A549 (cell line): ENCODE data around the gene TMPRSS2. TPM values are rescaled to one million over a fixed set of nuclear protein-coding genes. Genes with fewer than 3 reads are reported as not detected.

Experiments used
- ATAC-seq, 2 experiments: fragments of 200-7000 bp in 1 of 2; fragments of >200 bp in 1 of 2; cut with Nextera tagmentation in 1 of 2; cut with Tn5 transposase in 1 of 2; 3 replicates each; pipeline versions ENCODE4 v1.8.0 to v1.9.1; 2018 to 2020; ENCODE audit warnings: mild to moderate bottlenecking in 1 of 2, moderate library complexity in 1 of 2
- CTCF ChIA-PET: fragments of 300-600 bp; sonication (Branson Sonifier 250); formaldehyde crosslinking; extraction: SDS; loops from one replicate; lab custom pipeline; 2021; ENCODE audit warnings: antibody characterized with exemption, inconsistent platforms; lab: Yijun Ruan, JAX
- POLR2A ChIA-PET: fragments of 350-600 bp; formaldehyde crosslinking; extraction: SDS; loops from one replicate; lab custom pipeline; 2021; ENCODE audit warnings: antibody characterized with exemption, inconsistent platforms; lab: Yijun Ruan, JAX
- DNase-seq, 2 experiments: peaks; one replicate each; pipeline versions ENCODE4 v3.0.0 to v3.0.0-alpha.2; 2011 to 2016; ENCODE audit warnings: low read depth in 1 of 2, low spot score in 1 of 2
- FAIRE-seq: peaks from 2 replicates; lab custom pipeline; 2011; peaks lifted over from hg19 to GRCh38; lab: Jason Lieb, UNC
- H3K27ac ChIP-seq, 2 experiments: fragments of >200 bp; sonication (Bioruptor Twin); formaldehyde crosslinking; 3 replicates each; pipeline ENCODE4 v1.5.1; 2016 to 2017
- H3K4me1 ChIP-seq: fragments of >200 bp; sonication (Bioruptor Twin); formaldehyde crosslinking; 3 replicates; pipeline ENCODE4 v1.6.1; 2016
- H3K4me2 ChIP-seq: fragments of >200 bp; sonication (Bioruptor Twin); formaldehyde crosslinking; 3 replicates; pipeline ENCODE4 v1.6.1; 2016
- H3K4me3 ChIP-seq: fragments of >200 bp; sonication (Bioruptor Twin); formaldehyde crosslinking; 3 replicates; pipeline ENCODE4 v1.5.1; 2016
- H3K9me3 ChIP-seq: fragments of >200 bp; sonication (Bioruptor Twin); formaldehyde crosslinking; 3 replicates; pipeline ENCODE4 v1.6.1; 2016
- ATOH8 ChIP-seq: fragments of 250-450 bp; sonication (Bioruptor Pico); IDR thresholded peaks from 2 replicates; pipeline ENCODE4 v1.5.0; 2020; ENCODE audit warnings: low read depth, mild to moderate bottlenecking, moderate library complexity
- BCL3 ChIP-seq: fragments of >200 bp; sonication (Bioruptor Twin); formaldehyde crosslinking; IDR thresholded peaks from 3 replicates; pipeline ENCODE4 v1.6.1; 2016
- BHLHE40 ChIP-seq: IDR thresholded peaks from 2 replicates; pipeline ENCODE4 v1.6.1; 2012; ENCODE audit warnings: low read depth, low read length, inconsistent platforms
- CEBPB ChIP-seq, 2 experiments: fragments of >200 bp in 1 of 2; sonication (Bioruptor Twin) in 1 of 2; formaldehyde crosslinking in 1 of 2; IDR thresholded peaks; 2 replicates each; pipeline ENCODE4 v1.6.1; 2012 to 2016
- CHD2 ChIP-seq: fragments of 150-350 bp; IDR thresholded peaks from 2 replicates; pipeline ENCODE4 v1.6.1; 2014; ENCODE audit warnings: low read length; ENCODE audit not compliant: partially characterized antibody
- EHMT2 ChIP-seq: fragments of 200-600 bp; sonication (generic); IDR thresholded peaks from 2 replicates; pipeline ENCODE4 v1.6.1; 2016; ENCODE audit warnings: antibody characterized with exemption, low read depth, mild to moderate bottlenecking, moderate library complexity
- ESRRA ChIP-seq: fragments of 150-350 bp; IDR thresholded peaks from 2 replicates; pipeline ENCODE4 v1.6.1; 2014; ENCODE audit warnings: mild to moderate bottlenecking, low read length, borderline replicate concordance
- FOSB ChIP-seq: fragments of 250-450 bp; sonication (Bioruptor Pico); IDR thresholded peaks from 2 replicates; pipeline ENCODE4 v1.5.0; 2020; ENCODE audit warnings: mild to moderate bottlenecking, moderate library complexity
- FOSL2 ChIP-seq, 2 experiments: fragments of 450-650 bp in 1 of 2; fragments of >200 bp in 1 of 2; sonication (Bioruptor Twin) in 1 of 2; formaldehyde crosslinking; IDR thresholded peaks; 2 replicates each; pipeline versions ENCODE4 v1.5.0 to v1.6.1; 2016 to 2020; ENCODE audit warnings: mild to moderate bottlenecking in 1 of 2, moderate library complexity in 1 of 2
- FOXS1 ChIP-seq: fragments of 250-450 bp; sonication (Bioruptor Pico); IDR thresholded peaks from 2 replicates; pipeline ENCODE4 v1.5.0; 2020; ENCODE audit warnings: mild to moderate bottlenecking, moderate library complexity
- GATA3 ChIP-seq: IDR thresholded peaks from 2 replicates; pipeline ENCODE4 v1.6.1; 2012; ENCODE audit warnings: borderline replicate concordance
- HEYL ChIP-seq: fragments of 250-450 bp; sonication (Bioruptor Pico); IDR thresholded peaks from 2 replicates; pipeline ENCODE4 v1.8.0; 2021; ENCODE audit warnings: mild to moderate bottlenecking, moderate library complexity
- HOXA7 ChIP-seq: fragments of 250-450 bp; sonication (Bioruptor Pico); IDR thresholded peaks from 2 replicates; pipeline ENCODE4 v1.5.0; 2020; ENCODE audit warnings: mild to moderate bottlenecking, moderate library complexity
- HOXB13 ChIP-seq: fragments of 250-450 bp; sonication (Bioruptor Pico); IDR thresholded peaks from 2 replicates; pipeline ENCODE4 v1.5.0; 2020; ENCODE audit warnings: low read depth, mild to moderate bottlenecking, moderate library complexity
- MAX ChIP-seq: IDR thresholded peaks from 2 replicates; pipeline ENCODE4 v1.6.1; 2012
- MYC ChIP-seq: IDR thresholded peaks from 2 replicates; pipeline ENCODE4 v1.6.1; 2012; ENCODE audit warnings: mild to moderate bottlenecking, inconsistent platforms, low read length, improper control_type of control experiment, borderline replicate concordance
- NR3C1 ChIP-seq: fragments of >200 bp; sonication (Bioruptor Twin); formaldehyde crosslinking; IDR thresholded peaks from 3 replicates; pipeline ENCODE4 v1.6.1; 2017
- POLR2AphosphoS2 ChIP-seq: conservative IDR thresholded peaks from 2 replicates; pipeline ENCODE4 v1.6.1; 2012; ENCODE audit warnings: low read length, improper control_type of control experiment, inconsistent platforms
- RARB ChIP-seq: fragments of 250-450 bp; sonication (Bioruptor Pico); IDR thresholded peaks from 2 replicates; pipeline ENCODE4 v1.8.0; 2021; ENCODE audit warnings: mild to moderate bottlenecking, moderate library complexity
- RFX5 ChIP-seq: fragments of 450-650 bp; IDR thresholded peaks from 2 replicates; pipeline ENCODE4 v1.7.1; 2014; ENCODE audit warnings: antibody characterized with exemption, mild to moderate bottlenecking, moderate library complexity
- ZFP36 ChIP-seq: fragments of 450-650 bp; IDR thresholded peaks from 2 replicates; pipeline ENCODE4 v1.6.1; 2014; ENCODE audit warnings: borderline replicate concordance; ENCODE audit not compliant: partially characterized antibody
- ZSCAN20 ChIP-seq: fragments of 250-450 bp; sonication (Bioruptor Pico); IDR thresholded peaks from 2 replicates; pipeline ENCODE4 v1.8.0; 2022; ENCODE audit warnings: mild to moderate bottlenecking, moderate library complexity
- WGBS: methylation state at CpG from one replicate; pipeline ENCODE4 v1.1.6; 2017; ENCODE audit errors: missing lambda C conversion rate; 5-methylcytosine and 5-hydroxymethylcytosine counted together
- polyA plus RNA-seq, 4 experiments: library from polyadenylated mRNA; depleted of rRNA in 3 of 4; stranded (reverse); fragments of >200 nt; fragmentation: RNase III in 1 of 4; extraction: RNeasy Plus Mini Kit Qiagen cat#74134 plus additional on column Dnase treatment in 1 of 4; gene quantifications; 2 replicates in 3 of 4; 3 replicates in 1 of 4; pipeline ENCODE4 v1.2.3, GENCODE V29; 2011 to 2017
- TF ChIP-seq, protein P1 (sequence below): fragments of >200 bp; sonication (Bioruptor Twin); formaldehyde crosslinking; IDR thresholded peaks from 3 replicates; pipeline ENCODE4 v1.5.1; 2016
- TF ChIP-seq, protein P2 (sequence below): fragments of 150-350 bp; IDR thresholded peaks from 2 replicates; pipeline ENCODE4 v1.6.1; 2014; ENCODE audit warnings: low read depth, mild to moderate bottlenecking, low read length

The TMPRSS2 gene
- polyA plus RNA-seq, 2 of the 4 experiments (the other 2 are of a cell fraction): not detected

DNA sequence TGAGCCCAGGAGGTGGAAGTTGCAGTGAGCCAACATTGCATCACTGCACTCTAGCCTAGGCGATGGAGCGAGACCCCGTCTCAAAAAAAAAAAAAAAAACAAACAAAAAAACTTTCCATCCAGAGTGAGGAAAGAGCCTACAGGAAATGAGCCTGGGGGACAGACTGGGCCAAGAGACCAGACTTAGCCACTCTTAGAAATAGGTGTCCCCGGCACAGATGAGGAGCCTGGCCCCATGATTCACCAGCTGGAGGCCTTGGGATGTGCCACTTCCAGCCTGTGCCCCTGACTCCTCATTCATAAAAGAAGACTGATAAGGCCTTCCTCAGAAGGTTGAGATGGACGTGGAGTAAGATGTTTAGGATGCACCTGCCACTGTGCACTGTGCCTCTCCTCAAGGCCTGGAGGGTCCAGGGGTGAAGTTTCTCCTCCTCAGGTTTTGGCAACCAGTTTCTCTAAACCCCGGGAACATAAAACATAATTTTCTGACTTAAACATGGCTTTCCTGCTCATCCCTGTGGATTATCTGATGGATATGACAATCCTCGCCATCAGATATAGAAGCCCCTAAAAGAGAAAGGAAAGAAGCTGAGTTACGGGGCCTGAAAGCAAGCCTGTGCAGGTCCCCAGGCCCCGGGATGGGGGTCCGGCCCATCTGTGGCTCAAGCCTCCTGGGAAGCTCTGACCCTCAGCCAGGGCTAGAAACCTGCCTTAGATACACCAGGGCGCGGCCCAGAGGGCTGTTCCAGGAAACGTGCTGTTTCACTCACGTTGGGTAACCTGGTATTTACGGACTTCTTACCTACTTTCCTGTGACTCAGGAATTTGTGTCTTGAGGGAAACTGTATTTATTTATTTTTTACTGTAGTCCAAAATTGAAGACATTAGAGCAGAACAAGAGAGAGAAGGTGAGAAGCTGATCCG is 55.9 kb downstream of the TMPRSS2 start:
- H3K4me2 ChIP-seq: no peak overlapping the region
- no peak for ATAC-seq
- ChIA-PET POLR2A (no interaction called here), CTCF (interaction anchor here (0.7 to 1.8 kb wide), 2 partner anchors 91 to 169 kb away, joined by 3 to 6 read pairs; no protein-coding TSS in a partner anchor)
- H3K4me3 ChIP-seq: no peak overlapping the region
- H3K27ac ChIP-seq: no peak overlapping the region
- DNase-seq: no peak
- no peaks in the 10 kb centered on the region for H3K4me1 ChIP-seq
- no peaks in the 10 kb centered on the region for H3K9me3 ChIP-seq
- FAIRE-seq: no peak
- TF ChIP-seq FOXS1 (CRISPR knock-in tag) (no peak), GATA3 (no peak), MAX (no peak), CEBPB (IDR thresholded peaks at IDR 0.05) (no peak), NR3C1 (no peak), EHMT2 (no peak), CHD2 (no peak), ATOH8 (CRISPR knock-in tag) (no peak), RARB (CRISPR knock-in tag) (no peak), FOSB (CRISPR knock-in tag) (no peak), BHLHE40 (no peak), RFX5 (no peak), ESRRA (no peak)
- TF ChIP-seq, protein P1, sequence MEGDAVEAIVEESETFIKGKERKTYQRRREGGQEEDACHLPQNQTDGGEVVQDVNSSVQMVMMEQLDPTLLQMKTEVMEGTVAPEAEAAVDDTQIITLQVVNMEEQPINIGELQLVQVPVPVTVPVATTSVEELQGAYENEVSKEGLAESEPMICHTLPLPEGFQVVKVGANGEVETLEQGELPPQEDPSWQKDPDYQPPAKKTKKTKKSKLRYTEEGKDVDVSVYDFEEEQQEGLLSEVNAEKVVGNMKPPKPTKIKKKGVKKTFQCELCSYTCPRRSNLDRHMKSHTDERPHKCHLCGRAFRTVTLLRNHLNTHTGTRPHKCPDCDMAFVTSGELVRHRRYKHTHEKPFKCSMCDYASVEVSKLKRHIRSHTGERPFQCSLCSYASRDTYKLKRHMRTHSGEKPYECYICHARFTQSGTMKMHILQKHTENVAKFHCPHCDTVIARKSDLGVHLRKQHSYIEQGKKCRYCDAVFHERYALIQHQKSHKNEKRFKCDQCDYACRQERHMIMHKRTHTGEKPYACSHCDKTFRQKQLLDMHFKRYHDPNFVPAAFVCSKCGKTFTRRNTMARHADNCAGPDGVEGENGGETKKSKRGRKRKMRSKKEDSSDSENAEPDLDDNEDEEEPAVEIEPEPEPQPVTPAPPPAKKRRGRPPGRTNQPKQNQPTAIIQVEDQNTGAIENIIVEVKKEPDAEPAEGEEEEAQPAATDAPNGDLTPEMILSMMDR: no peak
- 66% methylated on average over 16 of the region's 16 CpGs for WGBS

DNA sequence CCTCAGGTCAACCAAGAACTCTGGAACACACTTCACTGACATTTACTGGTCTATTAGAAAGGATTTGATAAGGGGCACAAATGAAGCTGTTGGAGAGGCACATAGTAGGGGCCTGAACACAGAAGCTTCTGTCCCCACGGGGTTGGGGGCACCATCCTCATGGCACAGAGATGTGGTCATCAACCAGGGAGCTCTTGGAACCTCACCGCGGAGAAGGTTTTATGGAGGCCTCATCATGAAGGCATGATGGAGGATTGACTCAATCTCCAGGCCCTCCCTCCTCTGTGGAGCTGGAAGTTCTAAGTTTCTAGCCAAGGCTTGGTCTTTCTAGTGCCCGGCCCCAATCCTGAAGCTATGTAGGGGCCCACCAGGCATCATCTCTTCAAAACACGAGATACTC is 58.3 kb downstream of the TMPRSS2 start:
- FAIRE-seq (no peak), ATAC-seq (no peak), DNase-seq (no peak)
- H3K27ac ChIP-seq: no peak overlapping the region
- H3K4me3 ChIP-seq: no peak overlapping the region
- CTCF ChIA-PET: interaction anchor here (1.1 kb wide), 1 partner anchor 166 kb away, joined by 3 read pairs; no protein-coding TSS in a partner anchor
- WGBS: 33% methylated on average over 3 of the region's 5 CpGs
- H3K4me1 ChIP-seq: no peaks in the 10 kb centered on the region
- no peaks in the 10 kb centered on the region for H3K9me3 ChIP-seq
- TF ChIP-seq CEBPB (IDR thresholded peaks at IDR 0.05): no peak
- TF ChIP-seq FOSL2 (IDR thresholded peaks at IDR 0.05): no peak
- TF ChIP-seq FOSL2 (CRISPR knock-in tag; IDR thresholded peaks at IDR 0.05): no peak
- no peak for TF ChIP-seq ZFP36
- TF ChIP-seq HOXA7 (CRISPR knock-in tag): no peak
- TF ChIP-seq FOSB (CRISPR knock-in tag): no peak
- no peak for TF ChIP-seq BCL3
- TF ChIP-seq MYC: no peak
- no peak for TF ChIP-seq HOXB13
- no peak for TF ChIP-seq HEYL (CRISPR knock-in tag)
- TF ChIP-seq, protein P2, sequence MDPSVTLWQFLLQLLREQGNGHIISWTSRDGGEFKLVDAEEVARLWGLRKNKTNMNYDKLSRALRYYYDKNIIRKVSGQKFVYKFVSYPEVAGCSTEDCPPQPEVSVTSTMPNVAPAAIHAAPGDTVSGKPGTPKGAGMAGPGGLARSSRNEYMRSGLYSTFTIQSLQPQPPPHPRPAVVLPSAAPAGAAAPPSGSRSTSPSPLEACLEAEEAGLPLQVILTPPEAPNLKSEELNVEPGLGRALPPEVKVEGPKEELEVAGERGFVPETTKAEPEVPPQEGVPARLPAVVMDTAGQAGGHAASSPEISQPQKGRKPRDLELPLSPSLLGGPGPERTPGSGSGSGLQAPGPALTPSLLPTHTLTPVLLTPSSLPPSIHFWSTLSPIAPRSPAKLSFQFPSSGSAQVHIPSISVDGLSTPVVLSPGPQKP: no peak
- no peak for TF ChIP-seq POLR2AphosphoS2
- TF ChIP-seq ZSCAN20 (CRISPR knock-in tag): no peak
- H3K4me2 ChIP-seq: no peak overlapping the region
- POLR2A ChIA-PET: no interaction called here
